ENCODE measurements around the gene JAK3.

DNA sequence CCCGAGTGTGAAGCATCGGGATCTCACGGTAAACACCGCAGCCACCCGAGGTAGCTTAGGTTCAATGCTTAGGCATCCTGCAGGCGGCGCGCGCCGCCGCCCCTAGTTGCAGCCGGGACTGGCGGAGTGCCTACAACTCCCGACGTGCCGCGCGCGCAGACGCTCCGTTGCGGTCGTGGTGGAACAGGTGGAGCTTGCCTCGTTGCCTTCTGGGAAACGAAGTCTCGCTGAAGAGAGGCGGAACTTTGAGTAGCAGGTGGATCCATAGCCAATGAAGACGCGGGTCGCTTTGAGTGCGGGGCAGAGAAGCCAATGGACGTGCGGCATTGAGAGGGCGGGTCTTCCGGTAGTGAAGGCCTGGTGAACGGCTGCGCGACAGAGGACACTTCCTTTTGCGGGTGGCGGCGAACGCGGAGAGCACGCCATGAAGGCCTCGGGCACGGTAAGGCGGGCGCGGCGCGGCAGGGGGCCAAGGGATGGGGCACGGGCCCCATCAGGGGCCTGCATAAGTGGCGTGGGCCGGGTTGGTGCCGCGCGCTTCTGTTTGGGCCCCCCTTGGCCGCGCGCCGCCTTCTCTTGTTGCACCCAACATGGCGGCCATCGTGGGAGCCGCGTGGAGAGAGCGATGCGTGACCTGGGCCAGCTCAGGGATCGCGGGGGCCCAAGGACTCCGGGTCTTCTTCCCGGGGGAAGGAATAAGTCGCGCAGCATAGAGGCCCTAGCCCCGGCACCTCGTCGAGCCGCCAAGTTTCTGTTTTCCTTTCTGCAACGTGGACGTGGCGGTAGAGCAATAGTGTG lies 11.9 kb upstream of the JAK3 start, which contains the start of gene RPL18A:
- peak; percentile 95 for TF ChIP-seq POLR2A (IDR thresholded peaks at IDR 0.05)
- TF ChIP-seq CTCF (IDR thresholded peaks at IDR 0.05), result peak; percentile 69 to 96 (median 81)
- peak; percentile 98 to 99 (median 99) for TF ChIP-seq POLR2AphosphoS5 (IDR thresholded peaks at IDR 0.05)
